ENCODE measurements around the gene LEKR1. TPM values are rescaled to one million over a fixed set of nuclear protein-coding genes. Genes with fewer than 3 reads are reported as not detected.
A peak's percentile ranks its signal among the peaks of the same experiment; 100 is the strongest.

Gene LEKR1
- total and polyA plus RNA-seq, 4 experiments from 2014 or later: 0.53 to 2.9 (median 1.3) TPM

DNA sequence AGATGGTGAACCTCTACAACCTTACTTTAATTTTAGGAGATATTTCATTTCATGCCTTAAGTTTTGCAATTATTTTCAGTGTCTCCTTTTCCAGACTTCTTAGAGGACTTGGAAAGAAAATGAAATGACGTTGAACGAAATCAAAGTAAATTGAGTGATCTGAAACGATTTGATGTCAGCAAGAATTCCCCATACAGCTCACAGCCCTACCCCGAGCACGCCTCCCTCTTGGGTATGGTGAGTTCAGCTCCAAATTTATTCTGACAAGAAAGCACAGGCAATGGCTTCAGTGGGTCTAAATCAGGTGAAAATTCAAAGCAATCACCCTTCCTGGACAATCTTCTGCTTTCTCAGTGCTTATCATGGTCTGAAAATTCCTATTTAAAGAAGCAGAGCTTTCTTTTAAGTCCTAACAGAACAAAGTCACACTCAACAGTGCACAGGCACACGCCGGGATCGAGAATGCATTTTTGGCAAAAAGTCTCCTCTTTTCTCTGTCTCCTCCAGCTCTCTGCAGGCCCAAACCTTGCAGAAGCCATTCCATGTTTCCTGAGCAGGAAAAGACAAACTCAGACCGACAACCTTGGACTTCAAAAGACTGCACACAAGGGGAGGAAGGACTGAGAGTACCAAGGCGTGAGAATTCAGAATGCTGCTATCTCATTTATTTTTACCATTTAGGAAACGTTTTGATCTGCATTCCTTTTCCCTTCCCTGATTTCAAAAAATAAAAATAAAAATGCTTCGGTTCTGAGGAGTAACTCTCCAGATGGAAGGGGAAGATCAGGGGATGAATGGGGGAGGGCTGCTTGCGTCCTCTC, 261.8 kb downstream of the LEKR1 start:
- Histone ChIP-seq H3K27me3 (ENCODE audit: insufficient read depth, low read length) (no peaks in the 10 kb centered on the region), H3K9me3 (ENCODE audit: control insufficient read depth in 1 of 2, low read length in 2 of 2) (no peaks in the 10 kb centered on the region), H3K27ac (ENCODE audit: low read depth, low read length) (peak overlapping the region; percentile 91), H3K4me3 (ENCODE audit: low read length in 2 of 2) (peak overlapping the region; percentile 49 to 76), H3K36me3 (ENCODE audit: insufficient read depth, low read length) (no peaks in the 10 kb centered on the region), H3K4me1 (ENCODE audit: insufficient read depth, low read length) (peaks cover 37% of the 10 kb centered on the region)
- peak overlapping the region; percentile 99 to 100 (median 99) for H3K27ac Mint-ChIP-seq
- ChIA-PET CTCF (ENCODE audit: partially characterized antibody) (interaction anchor here (0.6 to 20.1 kb wide), 15 partner anchors 10 to 935 kb away, joined by 3 to 346 read pairs (median 8); partner anchors contain the start of gene TIPARP), POLR2A (ENCODE audit: partially characterized antibody) (interaction anchor here (0.5 to 6.1 kb wide), 28 partner anchors 8 to 638 kb away, joined by 3 to 104 read pairs (median 10); partner anchors contain the start of genes CCNL1, LEKR1, SSR3 and TIPARP)
- DNase-seq: no peak
- H3K36me3 Mint-ChIP-seq: no peaks in the 10 kb centered on the region
- H3K4me1 Mint-ChIP-seq: peaks cover 26 to 47% (median 37%) of the 10 kb centered on the region in 4 donors
- peak overlapping the region; percentile 79 to 93 (median 89) for H3K4me3 Mint-ChIP-seq
- no peaks in the 10 kb centered on the region for H3K27me3 Mint-ChIP-seq
- intact Hi-C loops (cut with micrococcal nuclease): loop anchor here (2.0 kb wide), 2 partner anchors 15 to 271 kb away; no protein-coding TSS in a partner anchor
- no peaks in the 10 kb centered on the region for H3K9me3 Mint-ChIP-seq

DNA sequence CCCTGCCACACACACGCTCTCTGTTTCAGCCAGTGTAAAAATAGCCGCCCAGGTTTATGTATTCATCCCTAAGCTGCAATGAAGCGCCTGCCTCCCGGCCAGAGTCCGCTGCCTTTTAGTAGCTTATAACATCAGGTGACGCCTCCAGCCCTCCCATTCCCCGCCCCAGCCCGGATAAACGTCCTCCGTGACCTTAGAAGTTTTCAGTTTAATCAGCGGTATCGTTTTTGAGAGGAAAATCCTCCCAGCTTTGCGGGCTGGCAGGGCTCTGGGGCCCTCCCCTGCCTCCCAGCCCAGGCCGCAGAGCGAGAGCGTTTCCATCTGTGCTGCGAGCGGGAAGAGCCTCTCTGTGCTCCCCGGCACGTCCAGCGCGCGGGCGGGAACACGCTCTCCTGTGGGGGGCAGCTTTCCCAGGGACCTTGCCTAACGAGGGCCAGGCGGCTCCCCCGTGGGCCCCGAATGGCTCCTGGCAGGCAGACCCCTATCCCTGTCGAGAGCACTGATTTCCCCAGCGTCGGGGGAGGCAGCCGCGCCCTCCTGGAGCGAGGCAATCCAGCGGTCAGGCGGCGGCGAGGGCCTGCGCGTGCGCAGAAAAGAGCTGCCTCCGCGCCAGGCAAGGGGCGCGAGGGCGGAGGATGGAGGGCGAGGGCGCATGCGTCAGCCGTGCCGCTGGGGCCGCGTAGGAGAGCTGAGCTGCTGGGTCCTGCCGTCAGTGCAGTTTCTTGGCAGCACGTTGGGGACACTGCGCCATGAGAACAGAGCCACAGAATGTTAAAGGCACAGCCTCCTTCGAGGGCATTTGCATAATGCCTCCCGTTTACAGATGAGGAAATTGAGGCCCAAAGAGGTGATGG, 262.7 kb downstream of the LEKR1 start:
- peaks cover 30 to 50% (median 41%) of the 10 kb centered on the region in 4 donors for H3K4me1 Mint-ChIP-seq
- Histone ChIP-seq H3K4me1 (ENCODE audit: insufficient read depth, low read length) (peaks cover 41% of the 10 kb centered on the region), H3K4me3 (ENCODE audit: low read length in 2 of 2) (peak overlapping the region; percentile 49 to 76), H3K36me3 (ENCODE audit: insufficient read depth, low read length) (no peaks in the 10 kb centered on the region), H3K9me3 (ENCODE audit: control insufficient read depth in 1 of 2, low read length in 2 of 2) (no peaks in the 10 kb centered on the region), H3K27me3 (ENCODE audit: insufficient read depth, low read length) (no peaks in the 10 kb centered on the region), H3K27ac (ENCODE audit: low read depth, low read length) (peak overlapping the region; percentile 91)
- peak overlapping the region; percentile 79 to 93 (median 89) for H3K4me3 Mint-ChIP-seq
- POLR2A ChIA-PET (ENCODE audit: partially characterized antibody): interaction anchor here (0.5 to 6.1 kb wide), 39 partner anchors 9 to 1204 kb away, joined by 3 to 104 read pairs (median 5); partner anchors contain the start of genes CCNL1, LEKR1, SSR3 and TIPARP
- H3K27me3 Mint-ChIP-seq: no peaks in the 10 kb centered on the region
- CTCF ChIA-PET (ENCODE audit: partially characterized antibody): interaction anchor here (0.5 to 20.1 kb wide), 29 partner anchors 8 to 936 kb away, joined by 3 to 346 read pairs (median 4); partner anchors contain the start of gene TIPARP
- peak overlapping the region; percentile 99 to 100 (median 99) for H3K27ac Mint-ChIP-seq
- intact Hi-C loops (cut with micrococcal nuclease): loop anchor here (1.0 to 2.0 kb wide), 7 partner anchors 14 to 534 kb away; partner anchors contain the start of genes SSR3 and TIPARP
- H3K9me3 Mint-ChIP-seq: no peaks in the 10 kb centered on the region
- DNase-seq: peak; percentile 94 to 95 (median 94)
- no peaks in the 10 kb centered on the region for H3K36me3 Mint-ChIP-seq

DNA sequence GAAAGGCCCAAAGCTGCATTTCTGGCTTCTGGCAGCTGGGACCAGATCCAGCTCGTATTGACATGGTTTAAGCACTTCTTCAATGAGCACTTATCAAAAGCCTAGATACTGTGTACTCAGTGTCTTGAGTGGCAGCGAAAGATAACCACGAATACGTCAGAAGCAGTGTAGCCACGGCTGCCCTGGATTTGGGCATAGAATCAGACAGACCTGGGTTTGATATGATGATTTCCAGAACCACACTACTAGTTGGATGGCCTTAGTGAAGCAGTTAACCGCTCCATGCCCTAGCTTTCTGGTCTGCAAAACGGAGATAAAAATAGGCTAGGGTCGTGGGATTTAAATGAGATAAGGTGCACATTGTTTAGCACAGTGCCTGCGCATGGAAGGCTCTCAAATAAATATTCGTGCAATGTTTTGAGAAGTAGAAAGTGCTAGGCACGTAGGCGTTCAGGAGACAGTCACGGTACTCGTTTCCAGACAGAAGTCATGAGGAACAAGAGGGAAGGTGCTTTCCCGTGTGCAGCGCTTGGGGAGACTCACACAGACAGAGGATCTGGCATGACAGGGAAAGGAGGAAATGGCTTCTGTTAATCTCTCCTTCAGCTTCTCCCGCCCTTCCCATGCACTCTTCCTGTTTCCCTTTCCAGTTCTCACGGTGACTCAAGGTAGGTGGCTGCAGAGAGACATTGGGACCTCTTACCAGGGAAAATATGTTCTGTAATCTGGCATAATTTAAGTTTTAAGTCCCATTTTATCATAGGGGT, 263.5 kb downstream of the LEKR1 start:
- ChIA-PET CTCF (ENCODE audit: partially characterized antibody) (interaction anchor here (0.5 to 20.1 kb wide), 28 partner anchors 9 to 937 kb away, joined by 3 to 346 read pairs (median 4); partner anchors contain the start of gene TIPARP), POLR2A (ENCODE audit: partially characterized antibody) (interaction anchor here (0.6 to 6.1 kb wide), 35 partner anchors 9 to 1225 kb away, joined by 3 to 104 read pairs (median 7); partner anchors contain the start of genes CCNL1, LEKR1, SSR3 and TIPARP)
- Mint-ChIP-seq H3K9me3 (no peaks in the 10 kb centered on the region), H3K4me1 (peaks cover 30 to 50% (median 42%) of the 10 kb centered on the region in 4 donors), H3K36me3 (no peaks in the 10 kb centered on the region), H3K4me3 (peak overlapping the region; percentile 79 to 93 (median 89)), H3K27me3 (no peaks in the 10 kb centered on the region), H3K27ac (peak overlapping the region; percentile 99 to 100 (median 99))
- Histone ChIP-seq H3K27me3 (ENCODE audit: insufficient read depth, low read length) (no peaks in the 10 kb centered on the region), H3K4me1 (ENCODE audit: insufficient read depth, low read length) (peaks cover 41% of the 10 kb centered on the region), H3K9me3 (ENCODE audit: control insufficient read depth in 1 of 2, low read length in 2 of 2) (no peaks in the 10 kb centered on the region), H3K27ac (ENCODE audit: low read depth, low read length) (peak overlapping the region; percentile 91), H3K36me3 (ENCODE audit: insufficient read depth, low read length) (no peaks in the 10 kb centered on the region), H3K4me3 (ENCODE audit: low read length in 2 of 2) (peak overlapping the region; percentile 14 to 76)
- intact Hi-C loops (cut with micrococcal nuclease): loop anchor here (1.0 to 2.0 kb wide), 7 partner anchors 13 to 534 kb away; partner anchors contain the start of genes SSR3 and TIPARP
- DNase-seq: peak in 1 of 5 donors; percentile 76

DNA sequence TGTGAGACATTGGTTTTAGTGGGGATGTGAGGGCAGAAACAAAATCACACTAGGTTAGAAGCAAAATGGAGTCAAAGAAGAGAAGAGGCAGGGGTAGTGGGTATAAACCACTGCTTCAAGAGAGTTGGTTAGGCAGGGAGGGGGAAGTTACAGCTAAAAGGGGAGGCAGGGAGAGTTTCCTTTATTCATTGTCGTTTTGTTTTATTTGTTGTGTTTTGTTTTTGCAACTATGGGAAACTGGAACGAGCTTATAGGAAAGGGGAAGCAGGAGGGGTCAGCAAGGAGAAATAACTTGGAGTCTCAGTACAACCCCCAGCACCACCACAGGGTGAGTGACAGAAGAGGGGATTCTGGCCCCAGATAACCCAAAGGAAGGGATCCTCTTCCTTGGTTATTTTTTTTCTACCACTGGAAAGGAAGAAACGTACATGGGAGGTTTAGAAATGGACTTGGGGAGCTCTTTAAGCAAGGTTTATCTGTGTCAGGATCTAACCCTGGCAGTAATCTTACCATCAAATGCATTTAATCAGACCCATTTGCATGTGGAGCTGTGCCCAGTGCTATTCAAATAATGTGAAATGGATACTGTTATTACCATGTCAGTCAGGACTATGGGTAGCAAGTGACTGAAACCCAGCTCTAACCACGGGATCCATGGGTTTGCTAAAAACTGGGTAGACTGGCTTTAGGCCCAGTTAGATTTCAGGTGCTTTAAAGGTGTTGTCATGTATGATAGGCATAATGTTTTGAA, 265.1 kb downstream of the LEKR1 start:
- peaks cover 39% of the 10 kb centered on the region for H3K4me1 ChIP-seq (ENCODE audit: insufficient read depth, low read length)
- H3K27ac ChIP-seq (ENCODE audit: low read depth, low read length): peak overlapping the region; percentile 91
- ChIA-PET POLR2A (ENCODE audit: partially characterized antibody) (interaction anchor here (0.9 to 4.5 kb wide), 6 partner anchors 27 to 566 kb away, joined by 3 to 25 read pairs (median 4); no protein-coding TSS in a partner anchor), CTCF (ENCODE audit: partially characterized antibody) (interaction anchor here (0.8 to 20.1 kb wide), 6 partner anchors 9 to 418 kb away, joined by 3 to 346 read pairs (median 4); no protein-coding TSS in a partner anchor)
- H3K27me3 ChIP-seq (ENCODE audit: insufficient read depth, low read length): no peaks in the 10 kb centered on the region
- Mint-ChIP-seq H3K27ac (peak overlapping the region in 6 of 7 donors; percentile 64 to 100 (median 99)), H3K4me1 (peaks cover 30 to 50% (median 41%) of the 10 kb centered on the region in 4 donors), H3K36me3 (no peaks in the 10 kb centered on the region), H3K4me3 (no peak overlapping the region), H3K9me3 (no peaks in the 10 kb centered on the region), H3K27me3 (no peaks in the 10 kb centered on the region)
- no peak overlapping the region for H3K4me3 ChIP-seq (ENCODE audit: low read length in 2 of 2)
- intact Hi-C loops (cut with micrococcal nuclease): no loop called here
- DNase-seq: no peak
- no peaks in the 10 kb centered on the region for H3K36me3 ChIP-seq (ENCODE audit: insufficient read depth, low read length)
- H3K9me3 ChIP-seq (ENCODE audit: control insufficient read depth in 1 of 2, low read length in 2 of 2): no peaks in the 10 kb centered on the region

DNA sequence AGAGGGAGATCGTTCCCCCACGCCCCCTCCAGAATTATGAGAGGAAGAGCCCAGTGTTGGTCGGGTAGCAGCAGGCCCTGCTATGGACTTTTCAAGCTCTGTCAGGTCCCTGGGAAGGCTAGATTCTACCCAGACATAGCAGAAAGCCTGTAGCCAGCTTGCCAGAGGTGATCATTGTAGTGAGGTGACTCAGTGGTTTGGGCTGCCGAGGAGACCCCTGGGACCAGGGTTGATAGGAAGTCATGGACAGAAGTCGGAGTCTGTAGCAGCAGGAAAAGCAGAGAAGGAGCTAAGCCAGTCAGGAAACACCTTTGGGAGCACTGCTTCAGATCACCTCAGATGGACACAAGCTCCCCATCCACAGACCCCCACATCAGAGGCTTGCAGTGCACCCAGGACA, 266.1 kb downstream of the LEKR1 start:
- no peaks in the 10 kb centered on the region for H3K9me3 Mint-ChIP-seq
- ChIA-PET CTCF (ENCODE audit: partially characterized antibody) (interaction anchor here (1.5 to 20.1 kb wide), 4 partner anchors 10 to 419 kb away, joined by 4 to 346 read pairs (median 10); no protein-coding TSS in a partner anchor), POLR2A (ENCODE audit: partially characterized antibody) (interaction anchor here (1.5 to 3.0 kb wide), 3 partner anchors 39 to 567 kb away, joined by 4 to 12 read pairs (median 5); partner anchors contain the start of gene CCNL1)
- DNase-seq: no peak
- H3K27ac Mint-ChIP-seq: peak overlapping the region in 4 of 7 donors; percentile 37 to 87 (median 60)
- no peaks in the 10 kb centered on the region for H3K27me3 Mint-ChIP-seq
- intact Hi-C loops (cut with micrococcal nuclease): no loop called here
- H3K4me1 ChIP-seq (ENCODE audit: insufficient read depth, low read length): peaks cover 36% of the 10 kb centered on the region
- no peak overlapping the region for H3K27ac ChIP-seq (ENCODE audit: low read depth, low read length)
- peaks cover 30 to 50% (median 39%) of the 10 kb centered on the region in 4 donors for H3K4me1 Mint-ChIP-seq
- no peaks in the 10 kb centered on the region for H3K27me3 ChIP-seq (ENCODE audit: insufficient read depth, low read length)
- H3K4me3 Mint-ChIP-seq: no peak overlapping the region
- H3K9me3 ChIP-seq (ENCODE audit: control insufficient read depth in 1 of 2, low read length in 2 of 2): no peaks in the 10 kb centered on the region
- H3K36me3 ChIP-seq (ENCODE audit: insufficient read depth, low read length): no peaks in the 10 kb centered on the region
- no peaks in the 10 kb centered on the region for H3K36me3 Mint-ChIP-seq
- no peak overlapping the region for H3K4me3 ChIP-seq (ENCODE audit: low read length in 2 of 2)
